Measurements from ENCODE around the gene CD300LD.

CD300LD gene

GRCh38 chr17:74543891-74544760 is 48.0 kb downstream of the CD300LD start:
- DNase-seq (ENCODE audit: low read depth): no peak

DNA sequence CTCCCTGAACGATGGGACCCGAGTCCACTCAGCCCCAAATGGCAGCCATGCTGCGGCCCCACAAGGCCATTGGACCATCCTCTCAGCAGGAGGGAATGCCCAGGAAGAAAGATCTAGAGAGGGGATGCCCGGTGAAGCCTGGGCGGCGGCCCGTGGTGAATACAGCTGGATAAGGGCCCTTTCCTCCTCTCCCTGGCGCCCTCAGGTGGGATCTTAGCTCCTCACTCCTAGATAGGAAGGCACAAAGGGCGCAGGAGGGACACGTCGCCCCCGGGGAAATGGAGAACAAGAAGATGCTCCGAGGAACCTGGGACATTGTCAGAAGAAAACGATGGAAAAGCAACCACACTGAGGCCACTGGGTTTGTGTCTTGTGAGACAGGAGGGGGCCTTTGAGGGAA is 48.7 kb downstream of the CD300LD start:
- no peak for DNase-seq (ENCODE audit: low read depth)

DNA sequence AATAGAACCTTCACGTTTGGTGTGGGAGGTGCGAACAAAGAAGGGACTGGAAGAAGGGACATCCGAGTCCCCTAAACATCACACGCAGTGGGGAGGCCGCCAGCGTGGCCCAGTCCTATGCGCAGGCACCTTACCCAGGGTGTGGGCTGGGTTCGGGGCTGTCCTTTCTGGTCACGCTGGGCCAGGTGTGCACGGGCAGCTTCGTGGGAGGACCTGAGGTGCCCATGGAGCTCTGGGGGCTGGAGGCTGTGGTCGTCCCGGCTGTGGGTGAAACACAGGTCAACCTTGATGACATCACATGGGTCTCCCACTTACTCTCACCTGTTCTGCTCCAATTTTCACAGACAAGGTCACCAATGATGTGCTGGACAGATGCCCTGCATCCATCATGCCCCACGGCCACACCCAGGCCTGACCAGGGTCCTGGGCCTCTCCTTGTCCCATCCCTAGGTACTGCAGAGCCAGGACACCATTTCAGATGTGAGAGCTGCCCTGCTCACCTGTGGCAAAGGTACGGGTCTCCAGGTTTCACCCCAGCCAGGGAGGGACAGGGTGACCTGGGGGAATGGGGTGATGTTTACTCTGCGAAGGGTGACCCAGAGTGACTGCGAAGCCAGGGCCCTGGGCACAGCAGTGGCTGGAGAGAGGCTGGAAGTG is 49.2 kb downstream of the CD300LD start:
- DNase-seq (ENCODE audit: low read depth): no peak

DNA sequence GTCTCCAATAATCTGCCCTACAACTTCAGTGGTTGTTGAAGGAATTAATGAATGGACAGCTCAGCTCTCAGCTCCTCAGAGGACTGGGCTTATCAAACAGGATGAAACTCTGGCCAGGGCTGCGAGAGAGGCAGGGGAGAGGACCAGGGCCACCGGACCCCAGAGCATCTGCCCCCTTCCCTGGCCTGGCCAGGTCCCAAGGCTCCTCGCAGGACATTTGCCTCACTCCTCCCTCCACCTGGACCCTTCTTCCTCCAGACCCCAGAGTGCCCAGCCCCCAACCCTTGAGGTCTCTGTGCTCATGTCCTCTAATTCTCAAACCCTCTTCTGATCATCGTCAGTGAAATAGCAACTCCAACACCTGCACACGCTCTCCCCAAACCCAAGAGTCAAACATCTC is 49.9 kb downstream of the CD300LD start:
- DNase-seq (ENCODE audit: low read depth): no peak

DNA sequence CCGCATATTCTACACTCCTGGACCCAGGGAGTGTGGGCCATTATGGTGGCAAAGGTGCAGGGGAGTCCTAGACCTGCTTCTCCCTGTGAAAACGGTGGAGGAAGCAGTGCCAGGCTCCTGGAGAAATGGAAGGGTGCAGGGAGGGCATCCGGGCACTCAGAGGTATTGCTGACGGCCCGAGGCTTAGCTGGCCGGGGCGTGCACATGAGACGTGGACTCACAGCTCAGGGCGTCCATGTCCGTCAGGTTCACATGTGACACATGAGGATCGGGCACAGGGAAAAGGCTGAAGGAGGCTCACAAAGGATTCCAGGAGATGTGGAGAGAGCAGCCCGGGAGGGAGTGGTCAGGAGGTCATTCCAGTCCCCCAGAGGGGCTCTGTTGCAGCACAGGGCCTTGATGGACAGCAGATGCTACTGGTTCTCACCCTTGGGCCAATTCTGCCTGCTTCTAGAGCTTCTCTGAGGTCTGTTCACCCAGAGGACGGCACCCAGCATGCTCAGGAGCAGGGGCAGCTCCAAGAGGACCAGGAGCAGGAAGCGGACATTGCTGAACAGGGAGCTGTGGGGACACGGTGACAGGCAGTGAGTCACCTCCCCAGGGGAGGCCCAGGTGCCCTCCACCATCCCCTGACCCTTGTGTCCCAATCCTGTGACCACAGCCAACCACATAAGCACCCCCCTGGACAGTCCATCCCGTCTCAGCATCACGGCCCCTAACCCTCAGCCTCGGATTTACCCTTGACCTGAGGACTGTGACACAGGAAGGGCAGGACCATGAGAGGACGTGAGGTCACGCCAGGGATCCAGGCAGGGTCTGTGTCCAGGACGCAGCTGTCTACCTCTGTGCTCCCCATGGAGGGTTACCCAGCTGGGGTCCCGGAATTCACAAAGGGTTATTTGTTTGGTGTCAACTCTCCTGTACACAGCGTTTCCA is 50.6 kb downstream of the CD300LD start:
- DNase-seq (ENCODE audit: low read depth): no peak

DNA sequence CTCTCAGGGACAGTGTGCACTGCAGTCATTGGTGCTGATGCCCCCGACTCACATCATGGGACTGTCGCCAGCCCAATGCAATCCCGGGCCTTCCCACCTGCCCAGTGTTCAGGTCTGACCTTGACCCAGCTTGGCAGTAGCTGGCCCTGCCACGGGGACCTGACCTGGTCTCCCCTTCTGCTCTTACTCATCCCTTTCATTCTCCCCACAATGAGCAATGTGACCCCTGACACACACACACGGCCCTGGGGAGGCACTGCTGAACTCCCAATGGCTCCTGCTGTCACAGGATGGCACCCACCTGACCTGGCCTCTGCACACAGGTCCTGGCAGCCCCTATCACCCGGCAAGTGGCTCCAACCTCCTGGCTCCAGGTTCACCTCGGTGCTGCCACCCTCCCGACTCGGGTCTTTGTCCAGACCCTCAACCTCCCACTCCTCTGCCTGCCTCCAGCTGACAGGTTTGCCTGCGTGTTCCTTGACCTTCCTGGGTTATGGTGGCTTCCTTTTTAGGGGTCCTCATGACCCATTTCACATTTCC is 52.7 kb downstream of the CD300LD start:
- no peak for DNase-seq (ENCODE audit: low read depth)

DNA sequence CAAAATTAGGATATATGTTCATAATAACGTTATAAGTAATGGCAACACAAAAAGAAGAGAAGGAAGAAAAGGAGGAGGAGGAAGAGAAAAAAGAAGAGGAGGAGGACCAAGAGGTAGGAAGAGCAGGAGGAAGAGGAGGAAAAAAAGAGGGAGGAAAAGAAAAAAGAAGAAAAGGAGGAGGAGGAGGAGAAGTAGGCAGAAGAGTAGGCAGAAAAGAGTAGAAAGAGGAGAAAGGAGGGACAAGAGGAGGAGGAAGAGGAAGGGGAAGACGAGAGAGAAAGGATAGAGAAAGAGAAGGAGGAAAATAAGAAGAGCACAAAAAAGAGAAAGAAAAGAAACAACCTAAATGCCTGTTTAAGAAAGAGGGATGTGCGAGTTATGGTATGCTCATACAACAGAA is 55.2 kb downstream of the CD300LD start:
- no peak for DNase-seq (ENCODE audit: low read depth)

DNA sequence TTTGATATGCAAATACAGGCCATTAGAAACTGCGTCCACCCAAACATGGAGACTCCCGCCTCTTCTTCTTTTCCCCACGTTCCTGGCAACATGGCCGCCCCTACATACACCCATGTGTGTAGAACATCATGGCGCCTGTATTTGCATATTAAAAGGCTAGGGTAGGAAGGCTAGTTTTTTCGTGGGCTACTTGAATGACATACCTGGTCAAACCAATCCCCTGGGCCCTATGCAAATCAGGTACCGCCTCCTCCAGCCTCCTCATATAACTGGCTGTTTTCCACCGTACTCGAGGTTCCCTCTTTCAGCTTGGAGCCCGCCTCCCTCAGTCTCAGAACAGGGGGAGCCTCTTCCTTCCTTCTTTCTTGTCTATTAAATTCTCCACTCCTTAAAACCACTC is 60.0 kb downstream of the CD300LD start:
- DNase-seq (ENCODE audit: low read depth): no peak

GRCh38 chr17:74531231-74531761 is 60.8 kb downstream of the CD300LD start, which contains the start of gene CD300LB:
Gene CD300LB (minus strand): TSS chr17:74531475. CDS start chr17:74531350, 125 bp downstream.
- no peak for DNase-seq (ENCODE audit: low read depth)

DNA sequence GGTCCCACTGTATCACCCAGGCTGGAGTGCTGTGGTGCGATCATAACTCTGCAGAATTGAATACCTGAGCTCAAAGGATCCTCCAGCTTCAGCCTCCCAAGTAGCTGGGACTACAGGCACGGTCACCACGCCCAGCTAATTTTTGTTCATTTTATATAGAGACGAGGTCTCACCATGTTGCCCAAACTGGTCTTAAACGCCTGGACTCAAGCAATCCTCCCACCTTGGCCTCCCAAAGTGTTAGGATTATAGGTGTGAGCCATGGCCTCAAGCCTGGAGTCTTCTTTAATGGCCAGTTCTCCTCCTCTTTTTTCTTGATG is 61.3 kb downstream of the CD300LD start:
- DNase-seq (ENCODE audit: low read depth): no peak
